ENCODE data around the gene PUDP.
A peak's percentile ranks its signal among the peaks of the same experiment; 100 is the strongest.
"Not testable (repeated sequence)": the region's sequence is repeated elsewhere in the genome, so short reads cannot be mapped to it uniquely, and the experiment has no call there.

The PUDP gene

GRCh38 chrX:7109049-7109531 is 38.9 kb downstream of the PUDP start:
- Histone ChIP-seq H2AFZ (peak overlapping the region; percentile 60), H3K4me3 (ENCODE audit: low read depth, low read length) (no peak overlapping the region), H3K79me2 (no peaks in the 10 kb centered on the region), H3K27me3 (ENCODE audit: control insufficient read depth, insufficient read depth, low read length) (no peaks in the 10 kb centered on the region), H3K9ac (no peak overlapping the region), H3K4me1 (no peaks in the 10 kb centered on the region), H3K36me3 (ENCODE audit: control insufficient read depth, insufficient read depth, low read length) (no peaks in the 10 kb centered on the region), H3K27ac (no peak overlapping the region), H3K9me3 (ENCODE audit: control insufficient read depth, low read length) (no peaks in the 10 kb centered on the region), H3K4me2 (ENCODE audit: low read length) (peak overlapping the region; percentile 38)
- TF ChIP-seq, protein P1, sequence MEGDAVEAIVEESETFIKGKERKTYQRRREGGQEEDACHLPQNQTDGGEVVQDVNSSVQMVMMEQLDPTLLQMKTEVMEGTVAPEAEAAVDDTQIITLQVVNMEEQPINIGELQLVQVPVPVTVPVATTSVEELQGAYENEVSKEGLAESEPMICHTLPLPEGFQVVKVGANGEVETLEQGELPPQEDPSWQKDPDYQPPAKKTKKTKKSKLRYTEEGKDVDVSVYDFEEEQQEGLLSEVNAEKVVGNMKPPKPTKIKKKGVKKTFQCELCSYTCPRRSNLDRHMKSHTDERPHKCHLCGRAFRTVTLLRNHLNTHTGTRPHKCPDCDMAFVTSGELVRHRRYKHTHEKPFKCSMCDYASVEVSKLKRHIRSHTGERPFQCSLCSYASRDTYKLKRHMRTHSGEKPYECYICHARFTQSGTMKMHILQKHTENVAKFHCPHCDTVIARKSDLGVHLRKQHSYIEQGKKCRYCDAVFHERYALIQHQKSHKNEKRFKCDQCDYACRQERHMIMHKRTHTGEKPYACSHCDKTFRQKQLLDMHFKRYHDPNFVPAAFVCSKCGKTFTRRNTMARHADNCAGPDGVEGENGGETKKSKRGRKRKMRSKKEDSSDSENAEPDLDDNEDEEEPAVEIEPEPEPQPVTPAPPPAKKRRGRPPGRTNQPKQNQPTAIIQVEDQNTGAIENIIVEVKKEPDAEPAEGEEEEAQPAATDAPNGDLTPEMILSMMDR (IDR thresholded peaks at IDR 0.05), result no peak

- Histone ChIP-seq H3K4me2 (ENCODE audit: low read length) (no peak overlapping the region), H3K4me1 (no peaks in the 10 kb centered on the region), H3K27me3 (ENCODE audit: control insufficient read depth, insufficient read depth, low read length) (no peaks in the 10 kb centered on the region), H3K4me3 (ENCODE audit: low read depth, low read length) (no peak overlapping the region), H3K79me2 (no peaks in the 10 kb centered on the region), H3K9me3 (ENCODE audit: control insufficient read depth, low read length) (no peaks in the 10 kb centered on the region), H3K27ac (no peak overlapping the region), H3K9ac (no peak overlapping the region), H2AFZ (no peak overlapping the region), H3K36me3 (ENCODE audit: control insufficient read depth, insufficient read depth, low read length) (no peaks in the 10 kb centered on the region)
- TF ChIP-seq, protein P1 (IDR thresholded peaks at IDR 0.05), result no peak
Observed at GRCh38 chrX:7108030-7108429, 39.9 kb downstream of the PUDP start.

DNA sequence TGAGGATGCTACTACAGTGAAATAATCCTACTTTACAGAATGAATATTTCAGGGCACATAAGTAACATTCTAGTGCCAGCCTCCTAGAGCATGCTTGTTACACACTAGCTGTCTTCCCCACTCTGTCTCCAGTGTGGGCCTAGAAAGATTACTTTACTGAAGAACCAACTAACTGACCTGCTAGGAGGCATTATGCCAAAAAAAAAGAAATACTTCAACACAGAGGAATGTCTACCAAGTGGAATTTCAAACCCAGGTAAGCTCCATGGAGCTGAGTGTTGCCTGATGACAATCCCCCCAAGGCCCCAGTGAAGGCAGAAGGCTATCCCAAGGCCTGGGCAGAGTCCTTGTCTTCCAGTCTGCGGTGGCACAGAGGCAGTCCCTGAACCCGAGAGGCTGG is 41.3 kb downstream of the PUDP start:
- Histone ChIP-seq H3K4me1 (no peaks in the 10 kb centered on the region), H2AFZ (no peak overlapping the region), H3K9me3 (ENCODE audit: control insufficient read depth, low read length) (no peaks in the 10 kb centered on the region), H3K36me3 (ENCODE audit: control insufficient read depth, insufficient read depth, low read length) (no peaks in the 10 kb centered on the region), H3K4me3 (ENCODE audit: low read depth, low read length) (no peak overlapping the region), H3K4me2 (ENCODE audit: low read length) (no peak overlapping the region), H3K27ac (no peak overlapping the region), H3K27me3 (ENCODE audit: control insufficient read depth, insufficient read depth, low read length) (no peaks in the 10 kb centered on the region), H3K79me2 (no peaks in the 10 kb centered on the region), H3K9ac (no peak overlapping the region)
- TF ChIP-seq, protein P1 (IDR thresholded peaks at IDR 0.05), result no peak

GRCh38 chrX:7102119-7102518 is 45.8 kb downstream of the PUDP start:
- Histone ChIP-seq H3K4me3 (ENCODE audit: low read depth, low read length) (no peak overlapping the region), H3K9ac (no peak overlapping the region), H3K79me2 (no peaks in the 10 kb centered on the region), H3K4me1 (no peaks in the 10 kb centered on the region), H3K4me2 (ENCODE audit: low read length) (no peak overlapping the region), H3K36me3 (ENCODE audit: control insufficient read depth, insufficient read depth, low read length) (no peaks in the 10 kb centered on the region), H2AFZ (no peak overlapping the region), H3K27ac (no peak overlapping the region), H3K9me3 (ENCODE audit: control insufficient read depth, low read length) (no peaks in the 10 kb centered on the region), H3K27me3 (ENCODE audit: control insufficient read depth, insufficient read depth, low read length) (no peaks in the 10 kb centered on the region)
- TF ChIP-seq, protein P1 (IDR thresholded peaks at IDR 0.05), result no peak

DNA sequence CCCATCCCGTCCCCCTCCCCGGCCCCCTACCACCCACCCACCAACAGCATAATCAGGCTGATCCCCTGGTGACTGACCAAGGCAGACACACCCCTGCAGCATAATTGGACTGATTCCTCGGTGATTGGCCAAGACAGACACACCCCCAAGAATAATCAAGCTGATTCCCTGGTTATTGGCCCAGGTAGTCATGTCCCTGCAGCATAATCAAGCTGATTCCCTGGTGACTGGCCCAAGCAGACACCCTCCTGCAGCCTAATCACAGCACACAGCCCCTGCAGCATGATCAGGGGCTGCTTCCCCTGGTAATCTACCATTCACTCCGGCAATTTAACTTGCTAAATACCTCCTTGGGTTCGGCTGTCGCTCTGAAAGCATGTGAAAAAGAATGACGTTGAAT is 47.9 kb downstream of the PUDP start:
- TF ChIP-seq, protein P1 (IDR thresholded peaks at IDR 0.05), result no peak
- Histone ChIP-seq H3K36me3 (ENCODE audit: control insufficient read depth, insufficient read depth, low read length) (no peaks in the 10 kb centered on the region), H3K27ac (no peak overlapping the region)

DNA sequence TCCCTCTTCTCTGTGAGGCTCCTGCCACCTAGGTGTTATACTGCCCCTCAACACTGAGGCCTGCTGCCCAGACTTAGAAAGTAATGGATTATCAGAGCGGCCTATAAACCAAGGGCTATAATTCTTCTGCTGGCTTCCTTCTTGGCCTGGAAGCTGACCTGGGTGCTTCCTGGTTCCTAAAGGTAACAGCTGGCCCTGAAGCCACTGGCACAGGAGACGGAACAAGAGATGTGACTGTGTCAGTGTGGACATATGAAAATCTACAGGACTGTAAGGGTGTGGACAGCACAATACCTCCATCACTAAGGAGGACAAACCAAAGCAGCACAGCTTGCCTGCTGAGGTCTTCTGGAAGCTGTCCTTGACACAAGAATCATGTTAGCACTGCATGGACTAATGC is 52.3 kb downstream of the PUDP start:
- not testable (repeated sequence) for H3K27ac ChIP-seq

More for the DNA sequence above, 47.9 kb downstream of the PUDP start:
- Histone ChIP-seq H3K4me1 (no peaks in the 10 kb centered on the region), H3K79me2 (no peaks in the 10 kb centered on the region), H3K9me3 (ENCODE audit: control insufficient read depth, low read length) (no peaks in the 10 kb centered on the region), H2AFZ (no peak overlapping the region), H3K9ac (no peak overlapping the region), H3K27me3 (ENCODE audit: control insufficient read depth, insufficient read depth, low read length) (no peaks in the 10 kb centered on the region), H3K4me2 (ENCODE audit: low read length) (no peak overlapping the region), H3K4me3 (ENCODE audit: low read depth, low read length) (no peak overlapping the region)

More for the DNA sequence above, 52.3 kb downstream of the PUDP start:
- not testable (repeated sequence) for H3K36me3 ChIP-seq (ENCODE audit: control insufficient read depth, insufficient read depth, low read length); H3K79me2 ChIP-seq; H2AFZ ChIP-seq; H3K4me3 ChIP-seq (ENCODE audit: low read depth, low read length); H3K4me2 ChIP-seq (ENCODE audit: low read length); H3K9ac ChIP-seq; H3K4me1 ChIP-seq; H3K9me3 ChIP-seq (ENCODE audit: control insufficient read depth, low read length); H3K27me3 ChIP-seq (ENCODE audit: control insufficient read depth, insufficient read depth, low read length)
